SK-N-MC (cell line): ENCODE results near the gene MRPS17.

ENCODE experiments used
- EZH2 ChIP-seq: fragments of 200-600 bp; sonication (generic); IDR thresholded peaks from one replicate; pipeline ENCODE4 v1.6.1; 2017; ENCODE audit warnings: antibody characterized with exemption
- POLR2AphosphoS5 ChIP-seq: IDR thresholded peaks from 2 replicates; pipeline ENCODE4 v1.6.1; 2012; ENCODE audit warnings: mild to moderate bottlenecking, low read depth, low read length, borderline replicate concordance

DNA sequence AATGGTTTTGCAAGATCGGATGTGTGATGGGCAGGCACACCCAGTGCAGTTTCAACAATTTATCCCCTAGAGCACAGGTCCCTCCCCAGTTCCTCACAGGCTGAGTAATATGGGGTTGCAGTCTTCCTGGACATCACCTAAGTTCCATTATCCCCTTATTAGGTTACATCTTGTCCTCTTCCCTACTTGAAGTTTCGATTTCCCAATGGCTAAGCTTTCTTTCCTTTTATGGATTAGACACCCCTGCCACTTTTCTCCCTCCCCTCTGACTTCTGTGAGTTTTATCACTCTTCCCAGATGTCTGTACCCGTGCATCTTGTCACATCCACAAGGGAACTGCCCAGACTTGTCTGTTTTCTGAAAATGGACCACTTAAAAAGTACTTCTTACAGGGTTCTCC lies 10.3 kb downstream of the MRPS17 start:
- no peak for TF ChIP-seq EZH2
- no peak for TF ChIP-seq POLR2AphosphoS5
